Upper lobe of left lung (tissue), 6 donors: ENCODE results near the gene AKIRIN2. TPM values are rescaled to one million over a fixed set of nuclear protein-coding genes. Genes with fewer than 3 reads are reported as not detected.

Experiments
- ATAC-seq, 2 donors: fragments of 200-7000 bp; cut with Tn5 transposase; one replicate each; pipeline ENCODE4 v1.9.1; 2022; ENCODE audit warnings: mild to moderate bottlenecking in 2 of 2, moderate library complexity in 2 of 2; ENCODE audit not compliant: low FRiP score in 2 of 2
- DNase-seq, 2 donors: peaks; one replicate each; pipeline ENCODE4 v3.0.0-alpha.2; 2019 to 2020
- H3K27ac ChIP-seq, 4 donors: fragments of 200-600 bp; sonication (generic); one replicate each; pipeline ENCODE4 v1.5.1; 2016 to 2019
- H3K27me3 ChIP-seq, 4 donors: fragments of 200-600 bp; sonication (generic); one replicate each; pipeline ENCODE4 v1.5.1; 2017 to 2019
- H3K36me3 ChIP-seq, 4 donors: fragments of 200-600 bp; sonication (generic); one replicate each; pipeline ENCODE4 v1.5.1; 2016 to 2019
- H3K4me1 ChIP-seq, 4 donors: fragments of 200-600 bp; sonication (generic); one replicate each; pipeline ENCODE4 v1.5.1; 2018 to 2019
- H3K4me3 ChIP-seq, 4 donors: fragments of 200-600 bp; sonication (generic); one replicate each; pipeline ENCODE4 v1.5.1; 2017 to 2019; ENCODE audit warnings: mild to moderate bottlenecking in 2 of 4, moderate library complexity in 1 of 4
- H3K9me3 ChIP-seq, 4 donors: fragments of 200-600 bp; sonication (generic); one replicate each; pipeline ENCODE4 v1.5.1; 2018 to 2019
- CTCF ChIP-seq, 6 experiments: fragments of 450-650 bp in 4 of 6; fragments of 200-600 bp in 2 of 6; sonication (generic) in 2 of 6; IDR thresholded peaks; one replicate each; pipeline ENCODE4 v1.5.1; 2016 to 2019; ENCODE audit warnings: antibody characterized with exemption in 6 of 6
- EP300 ChIP-seq, 4 donors: sonication (generic); formaldehyde crosslinking; IDR thresholded peaks; one replicate each; pipeline ENCODE4 v1.5.1; 2017; ENCODE audit warnings: antibody characterized with exemption in 4 of 4, control low read depth in 2 of 4
- POLR2A ChIP-seq, 4 donors: fragments of 450-650 bp; IDR thresholded peaks; one replicate each; pipeline ENCODE4 v1.5.1; 2016 to 2017; ENCODE audit warnings: antibody characterized with exemption in 4 of 4, mild to moderate bottlenecking in 2 of 4
- POLR2AphosphoS5 ChIP-seq, 2 donors: sonication (generic); formaldehyde crosslinking; IDR thresholded peaks; one replicate each; pipeline ENCODE4 v1.5.1; 2017; ENCODE audit warnings: antibody characterized with exemption in 2 of 2
- WGBS, 2 donors: methylation state at CpG; one replicate each; pipeline ENCODE4 v1.1.5; 2017 to 2018; 5-methylcytosine and 5-hydroxymethylcytosine counted together
- total RNA-seq, 6 donors: library from RNA; depleted of rRNA in 4 of 6; stranded (reverse); fragments of >200 nt in 4 of 6; gene quantifications; one replicate each; pipeline versions ENCODE4 v1.1.0 to v1.2.1, GENCODE V29; 2016 to 2021
- donor health status: DM: no; HTN: no; CAD: no; lungs with moderate emphysema.
- donor health status: DM: no; HTN: yes; CAD: no; lungs with severe emphysema.

Gene AKIRIN2
- total RNA-seq, 6 donors from 2014 or later: 42.3 to 87.0 (median 57.2) TPM

GRCh38 chr6:87670707-87671106 lies 31.3 kb downstream of the AKIRIN2 start:
- H3K4me1 ChIP-seq: peaks cover 0 to 19% (median 8%) of the 10 kb centered on the region in 4 donors
- WGBS, 2 donors: 17 to 32% methylated on average over 2 of the region's 2 CpGs
- H3K27me3 ChIP-seq: no peaks in the 10 kb centered on the region
- TF ChIP-seq POLR2A (IDR thresholded peaks at IDR 0.05): no peak
- TF ChIP-seq POLR2AphosphoS5 (IDR thresholded peaks at IDR 0.05): no peak
- no peak overlapping the region for H3K27ac ChIP-seq
- ATAC-seq (peak in 1 of 2 donors; percentile 25), DNase-seq (no peak)
- peaks cover 0 to 41% (median 9%) of the 10 kb centered on the region in 4 donors for H3K36me3 ChIP-seq
- H3K4me3 ChIP-seq: no peak overlapping the region
- no peaks in the 10 kb centered on the region for H3K9me3 ChIP-seq

GRCh38 chr6:87669051-87669450 lies 33.0 kb downstream of the AKIRIN2 start:
- Histone ChIP-seq H3K4me3 (no peak overlapping the region), H3K27me3 (no peaks in the 10 kb centered on the region), H3K27ac (no peak overlapping the region), H3K4me1 (peaks cover 0 to 13% (median 2%) of the 10 kb centered on the region in 4 donors), H3K9me3 (no peaks in the 10 kb centered on the region), H3K36me3 (peaks cover 0 to 24% (median 3%) of the 10 kb centered on the region in 4 donors)
- no peak for ATAC-seq
- DNase-seq: no peak
- 72 to 78% methylated on average over 3 of the region's 3 CpGs for WGBS, 2 donors
- TF ChIP-seq EP300 (IDR thresholded peaks at IDR 0.05): no peak
- no peak for TF ChIP-seq CTCF (IDR thresholded peaks at IDR 0.05)
- no peak for TF ChIP-seq POLR2A (IDR thresholded peaks at IDR 0.05)
- no peak for TF ChIP-seq POLR2AphosphoS5 (IDR thresholded peaks at IDR 0.05)

- no peak overlapping the region for H3K4me3 ChIP-seq
- H3K9me3 ChIP-seq: no peaks in the 10 kb centered on the region
- no peak overlapping the region for H3K27ac ChIP-seq
- 77 to 78% methylated on average over 2 of the region's 2 CpGs for WGBS, 2 donors
- ATAC-seq (no peak), DNase-seq (no peak)
- TF ChIP-seq POLR2A (IDR thresholded peaks at IDR 0.05): no peak
- TF ChIP-seq CTCF (IDR thresholded peaks at IDR 0.05): no peak
- TF ChIP-seq POLR2AphosphoS5 (IDR thresholded peaks at IDR 0.05): no peak
- no peak for TF ChIP-seq EP300 (IDR thresholded peaks at IDR 0.05)
- H3K4me1 ChIP-seq: peaks cover 0 to 13% (median 2%) of the 10 kb centered on the region in 4 donors
- H3K27me3 ChIP-seq: no peaks in the 10 kb centered on the region
- H3K36me3 ChIP-seq: peaks cover 0 to 15% (median 3%) of the 10 kb centered on the region in 4 donors
These were observed 34.0 kb downstream of the AKIRIN2 start for GRCh38 chr6:87668013-87668412.

GRCh38 chr6:87667032-87667431 lies 35.0 kb downstream of the AKIRIN2 start:
- H3K27me3 ChIP-seq: no peaks in the 10 kb centered on the region
- no peak overlapping the region for H3K4me3 ChIP-seq
- TF ChIP-seq POLR2AphosphoS5 (IDR thresholded peaks at IDR 0.05) (no peak), CTCF (IDR thresholded peaks at IDR 0.05) (no peak)

GRCh38 chr6:87664921-87665485 lies 37.0 kb downstream of the AKIRIN2 start:
- no peaks in the 10 kb centered on the region for H3K4me1 ChIP-seq
- H3K27me3 ChIP-seq: no peaks in the 10 kb centered on the region
- H3K36me3 ChIP-seq: peaks cover 0 to 12% (median 0%) of the 10 kb centered on the region in 4 donors
- no peaks in the 10 kb centered on the region for H3K9me3 ChIP-seq
- DNase-seq: no peak
- no peak overlapping the region for H3K4me3 ChIP-seq
- ATAC-seq: no peak
- H3K27ac ChIP-seq: no peak overlapping the region
- TF ChIP-seq CTCF (IDR thresholded peaks at IDR 0.05) (no peak), POLR2A (IDR thresholded peaks at IDR 0.05) (no peak), POLR2AphosphoS5 (IDR thresholded peaks at IDR 0.05) (no peak), EP300 (IDR thresholded peaks at IDR 0.05) (no peak)

More at GRCh38 chr6:87667032-87667431, 35.0 kb downstream of the AKIRIN2 start:
- Histone ChIP-seq H3K36me3 (peaks cover 0 to 9% (median 0%) of the 10 kb centered on the region in 4 donors), H3K27ac (no peak overlapping the region), H3K4me1 (peaks cover 0 to 9% (median 2%) of the 10 kb centered on the region in 4 donors), H3K9me3 (no peaks in the 10 kb centered on the region)
- DNase-seq: no peak
- no peak for ATAC-seq
